SK-N-MC (cell line): ENCODE data around the gene TSHZ3.

Experiments
- EZH2 ChIP-seq: fragments of 200-600 bp; sonication (generic); IDR thresholded peaks from one replicate; pipeline ENCODE4 v1.6.1; 2017; ENCODE audit warnings: antibody characterized with exemption
- POLR2AphosphoS5 ChIP-seq: IDR thresholded peaks from 2 replicates; pipeline ENCODE4 v1.6.1; 2012; ENCODE audit warnings: mild to moderate bottlenecking, low read depth, low read length, borderline replicate concordance

DNA sequence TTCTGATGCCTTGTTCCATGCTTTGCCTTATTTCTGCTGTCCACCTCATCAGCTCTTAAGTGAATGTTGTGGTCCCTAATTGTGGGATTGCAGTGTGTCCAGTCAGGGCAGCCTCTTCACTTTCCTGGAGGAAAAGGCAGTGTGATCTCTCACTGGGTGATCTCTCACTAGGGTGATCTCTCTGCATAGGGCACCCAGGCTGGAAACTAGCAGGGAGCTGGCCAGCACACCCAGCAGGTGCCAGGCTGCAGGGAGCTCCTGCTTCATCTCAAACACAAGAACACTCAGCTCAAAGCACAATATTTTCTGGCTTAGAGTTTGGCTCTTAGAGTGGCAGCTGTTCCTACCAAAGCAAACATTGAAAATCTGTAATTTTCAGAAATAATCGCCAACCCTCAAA is 36.5 kb upstream of the TSHZ3 start:
- TF ChIP-seq EZH2 (no peak), POLR2AphosphoS5 (no peak)
